ENCODE measurements around the gene CD48.

GRCh38 chr1:160638926-160639325 is 72.7 kb downstream of the CD48 start:
- TF ChIP-seq POLR2AphosphoS5 (IDR thresholded peaks at IDR 0.05) = no peak
- TF ChIP-seq CTCF (IDR thresholded peaks at IDR 0.05) = no peak
- TF ChIP-seq POLR2A (IDR thresholded peaks at IDR 0.05) = no peak
- TF ChIP-seq EP300 (IDR thresholded peaks at IDR 0.05) = no peak

Measured in upper lobe of left lung (tissue), 4 donors.